BLaER1 treated with 17β-estradiol and CSF1 and Interleukin-3, amounts not matched to agents 10 nM and 100 nM (cell line): ENCODE results near the gene USP26.
"Not testable (repeated sequence)": the region's sequence is repeated elsewhere in the genome, so short reads cannot be mapped to it uniquely, and the experiment has no call there.

ENCODE experiments used
- H3K27ac ChIP-seq, 11 experiments: shearing (Covaris generic); formaldehyde crosslinking; 2 replicates each; pipeline ENCODE4 v1.8.1; 2022
- H3K27me3 ChIP-seq, 11 experiments: shearing (Covaris generic); formaldehyde crosslinking; 2 replicates each; pipeline ENCODE4 v1.8.1; 2022
- H3K36me3 ChIP-seq, 11 experiments: shearing (Covaris generic); formaldehyde crosslinking; 2 replicates each; pipeline ENCODE4 v1.8.1; 2022
- H3K4me1 ChIP-seq, 10 experiments: shearing (Covaris generic); formaldehyde crosslinking; 2 replicates each; pipeline ENCODE4 v1.8.1; 2022
- H3K4me2 ChIP-seq, 11 experiments: shearing (Covaris generic); formaldehyde crosslinking; 2 replicates each; pipeline ENCODE4 v1.8.1; 2022
- H3K4me3 ChIP-seq, 10 experiments: shearing (Covaris generic); formaldehyde crosslinking; 2 replicates each; pipeline ENCODE4 v1.8.1; 2022
- H3K9ac ChIP-seq, 11 experiments: shearing (Covaris generic); formaldehyde crosslinking; 2 replicates each; pipeline ENCODE4 v1.8.1; 2022
- H3K9me3 ChIP-seq, 11 experiments: shearing (Covaris generic); formaldehyde crosslinking; replicated peaks in 1 of 11; 2 replicates each; pipeline ENCODE4 v1.8.1; 2022
- H4K20me1 ChIP-seq, 11 experiments: shearing (Covaris generic); formaldehyde crosslinking; 2 replicates each; pipeline ENCODE4 v1.8.1; 2022
- Cebpa-rat ChIP-seq, 11 experiments: shearing (Covaris generic); IDR thresholded peaks; 2 replicates each; pipeline ENCODE4 v1.8.1; 2022

USP26 gene

GRCh38 chrX:132990835-132991234 is 106.1 kb downstream of the USP26 start:
- TF ChIP-seq Cebpa-rat (IDR thresholded peaks at IDR 0.05): no peak
- H3K27me3 ChIP-seq: peaks cover 92 to 100% (median 98%) of the 10 kb centered on the region in 11 experiments
- H3K9ac ChIP-seq: no peak overlapping the region
- no peaks in the 10 kb centered on the region for H3K9me3 ChIP-seq
- H3K27ac ChIP-seq: no peak overlapping the region
- H3K36me3 ChIP-seq: no peaks in the 10 kb centered on the region
- H4K20me1 ChIP-seq: peaks cover 0 to 4% (median 0%) of the 10 kb centered on the region in 11 experiments; a peak in 3 of 22 replicates
- H3K4me2 ChIP-seq: no peak overlapping the region
- H3K4me3 ChIP-seq: no peak overlapping the region
- H3K4me1 ChIP-seq: no peaks in the 10 kb centered on the region

GRCh38 chrX:132986556-132986955 is 110.4 kb downstream of the USP26 start:
- peaks cover 78 to 100% (median 97%) of the 10 kb centered on the region in 11 experiments for H3K27me3 ChIP-seq
- H3K9ac ChIP-seq: no peak overlapping the region
- H3K4me3 ChIP-seq: no peak overlapping the region
- peaks cover 0 to 1% (median 0%) of the 10 kb centered on the region in 11 experiments; a peak in 1 of 22 replicates for H3K9me3 ChIP-seq
- H4K20me1 ChIP-seq: peaks cover 0 to 4% (median 0%) of the 10 kb centered on the region in 11 experiments; a peak in 3 of 22 replicates
- TF ChIP-seq Cebpa-rat (IDR thresholded peaks at IDR 0.05): no peak
- no peak overlapping the region for H3K4me2 ChIP-seq
- H3K36me3 ChIP-seq: no peaks in the 10 kb centered on the region
- peaks cover 0 to 10% (median 4%) of the 10 kb centered on the region in 10 experiments; a peak in 5 of 20 replicates for H3K4me1 ChIP-seq
- H3K27ac ChIP-seq: no peak overlapping the region

- no peak overlapping the region for H3K27ac ChIP-seq
- no peak overlapping the region for H3K9ac ChIP-seq
- H3K4me3 ChIP-seq: no peak overlapping the region
- TF ChIP-seq Cebpa-rat (IDR thresholded peaks at IDR 0.05): no peak
- peak overlapping the region in 1 of 11 experiments; percentile 2; a peak in 1 of 22 replicates for H3K4me2 ChIP-seq
- no peaks in the 10 kb centered on the region for H3K36me3 ChIP-seq
- H3K9me3 ChIP-seq: peaks cover 0 to 15% (median 4%) of the 10 kb centered on the region in 11 experiments; a peak in 5 of 22 replicates
- H3K4me1 ChIP-seq: peaks cover 0 to 10% (median 4%) of the 10 kb centered on the region in 10 experiments; a peak in 5 of 20 replicates
- peaks cover 64 to 99% (median 96%) of the 10 kb centered on the region in 11 experiments for H3K27me3 ChIP-seq
- H4K20me1 ChIP-seq: peaks cover 0 to 4% (median 0%) of the 10 kb centered on the region in 11 experiments; a peak in 1 of 22 replicates
These were observed 112.8 kb downstream of the USP26 start for GRCh38 chrX:132984058-132984650.

- H4K20me1 ChIP-seq: peaks cover 0 to 4% (median 0%) of the 10 kb centered on the region in 11 experiments; a peak in 1 of 22 replicates
- peaks cover 0 to 10% (median 4%) of the 10 kb centered on the region in 10 experiments; a peak in 5 of 20 replicates for H3K4me1 ChIP-seq
- H3K4me2 ChIP-seq: peak overlapping the region in 5 of 11 experiments; percentile 3 to 43 (median 34); a peak in 7 of 22 replicates
- H3K4me3 ChIP-seq: no peak overlapping the region
- peaks cover 63 to 99% (median 97%) of the 10 kb centered on the region in 11 experiments for H3K27me3 ChIP-seq
- no peak overlapping the region for H3K9ac ChIP-seq
- H3K9me3 ChIP-seq: peaks cover 0 to 15% (median 4%) of the 10 kb centered on the region in 11 experiments; a peak in 5 of 22 replicates
- no peak overlapping the region for H3K27ac ChIP-seq
- TF ChIP-seq Cebpa-rat (IDR thresholded peaks at IDR 0.05): no peak
- H3K36me3 ChIP-seq: no peaks in the 10 kb centered on the region
These were observed 113.4 kb downstream of the USP26 start for GRCh38 chrX:132983496-132983895.

GRCh38 chrX:132980035-132980434 is 116.9 kb downstream of the USP26 start:
- H3K27me3 ChIP-seq: peaks cover 61 to 98% (median 95%) of the 10 kb centered on the region in 11 experiments
- not testable (repeated sequence) for H3K27ac ChIP-seq, H3K4me3 ChIP-seq, H3K36me3 ChIP-seq, H3K9ac ChIP-seq, H4K20me1 ChIP-seq, H3K4me1 ChIP-seq, H3K4me2 ChIP-seq
- peaks cover 0 to 15% (median 4%) of the 10 kb centered on the region in 11 experiments; a peak in 5 of 22 replicates for H3K9me3 ChIP-seq
